SH-SY5Y (cell line): Measurements from ENCODE around the gene COL19A1.

Experiments used
- GATA2 ChIP-seq: IDR thresholded peaks from 2 replicates; pipeline ENCODE4 v1.6.1; 2011; ENCODE audit warnings: mild to moderate bottlenecking, low read depth, low read length
- GATA3 ChIP-seq: IDR thresholded peaks from 2 replicates; pipeline ENCODE4 v1.6.1; 2011; ENCODE audit warnings: low read depth, mild to moderate bottlenecking, low read length, moderate library complexity

COL19A1 gene

GRCh38 chr6:70198785-70199184, 332.4 kb downstream of the COL19A1 start:
- TF ChIP-seq GATA3 (no peak), GATA2 (no peak)

- no peak for TF ChIP-seq GATA2
- TF ChIP-seq GATA3, result no peak
These were observed 342.0 kb downstream of the COL19A1 start for GRCh38 chr6:70208235-70208790.

GRCh38 chr6:70210462-70210861, 344.1 kb downstream of the COL19A1 start:
- no peak for TF ChIP-seq GATA2
- no peak for TF ChIP-seq GATA3

- no peak for TF ChIP-seq GATA2
- no peak for TF ChIP-seq GATA3
These were observed 349.2 kb downstream of the COL19A1 start for GRCh38 chr6:70215460-70216108.

GRCh38 chr6:70216767-70217166, 350.4 kb downstream of the COL19A1 start:
- TF ChIP-seq GATA2 (no peak), GATA3 (no peak)

GRCh38 chr6:70219943-70220613, 353.7 kb downstream of the COL19A1 start:
- TF ChIP-seq GATA2 (no peak), GATA3 (no peak)

GRCh38 chr6:70221025-70221714, 354.8 kb downstream of the COL19A1 start:
- TF ChIP-seq GATA3, result no peak
- TF ChIP-seq GATA2, result no peak

GRCh38 chr6:70221715-70222438, 355.5 kb downstream of the COL19A1 start:
- TF ChIP-seq GATA3, result no peak
- no peak for TF ChIP-seq GATA2

GRCh38 chr6:70222439-70222749, 356.0 kb downstream of the COL19A1 start:
- TF ChIP-seq GATA3, result no peak
- no peak for TF ChIP-seq GATA2

- no peak for TF ChIP-seq GATA2
- no peak for TF ChIP-seq GATA3
These were observed 358.7 kb downstream of the COL19A1 start for GRCh38 chr6:70225055-70225454.

GRCh38 chr6:70231311-70231710, 365.0 kb downstream of the COL19A1 start:
- TF ChIP-seq GATA3, result no peak
- TF ChIP-seq GATA2, result no peak

GRCh38 chr6:70234561-70235236, 368.3 kb downstream of the COL19A1 start:
- TF ChIP-seq GATA2 (no peak), GATA3 (no peak)

GRCh38 chr6:70236343-70236742, 370.0 kb downstream of the COL19A1 start:
- TF ChIP-seq GATA3, result no peak
- TF ChIP-seq GATA2, result no peak
